ENCODE results near the gene KNSTRN.

DNA sequence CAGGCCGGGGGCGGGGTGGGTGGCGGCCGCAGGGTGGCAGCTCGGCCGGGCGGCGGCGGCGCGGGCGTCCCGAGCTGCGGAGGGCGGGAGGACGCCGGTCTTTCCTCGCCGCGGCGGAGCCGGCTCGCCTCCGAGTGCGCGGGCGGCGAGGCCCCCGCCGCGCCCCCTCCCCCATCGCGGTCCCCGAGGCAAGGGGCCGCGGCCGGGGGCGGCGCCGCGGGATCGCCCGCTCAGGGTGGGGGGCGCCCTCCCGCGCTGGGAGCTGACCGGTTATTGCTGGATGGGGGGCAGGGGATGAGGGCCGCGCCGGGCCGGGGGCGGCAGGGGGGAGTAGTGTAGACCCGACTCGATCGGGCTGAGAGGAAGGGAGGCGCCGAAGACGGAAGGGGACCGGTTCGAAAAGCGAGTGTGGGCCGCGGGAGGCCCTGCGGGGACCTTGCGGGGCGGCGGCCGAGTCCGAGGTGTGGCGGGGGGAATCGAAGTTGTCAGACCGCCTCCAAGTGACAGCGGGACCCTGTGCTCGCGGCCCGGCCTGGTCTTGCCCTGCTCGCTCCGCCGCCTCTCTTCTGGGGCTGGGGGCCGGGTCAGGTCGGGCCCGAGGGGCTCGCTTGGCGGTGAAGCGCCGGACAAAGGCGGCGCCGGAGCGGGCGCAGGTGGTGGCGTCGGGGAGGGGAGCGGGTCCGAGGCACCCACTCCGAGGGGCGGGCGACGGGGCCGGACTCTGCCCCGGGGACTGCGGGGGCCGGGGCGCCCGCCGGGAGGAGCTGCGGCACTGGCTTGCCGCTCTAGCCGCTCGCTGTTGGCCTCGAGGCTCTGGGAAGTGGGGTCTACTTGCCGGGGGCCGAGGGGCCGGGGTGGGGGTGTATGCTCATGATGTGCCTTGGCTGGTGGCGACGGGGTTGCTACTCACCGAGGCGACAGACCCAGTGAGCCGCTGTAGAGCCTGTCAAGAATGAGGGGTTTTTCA, 59.3 kb downstream of the KNSTRN start:
- TF ChIP-seq TAF1 (IDR thresholded peaks at IDR 0.05; ENCODE audit: low read depth, low read length): no peak
- no peak for TF ChIP-seq POLR2AphosphoS5 (IDR thresholded peaks at IDR 0.05; ENCODE audit: low read depth, low read length)
- no peak for TF ChIP-seq POLR2A (IDR thresholded peaks at IDR 0.05; ENCODE audit: low read depth, low read length)
- TF ChIP-seq POU2F2 (IDR thresholded peaks at IDR 0.05; ENCODE audit: low read depth, low read length): no peak
